Fibroblast of the conjunctiva (primary cell): ENCODE results near the gene TFF2.

Experiments used
- DNase-seq: peaks from one replicate; pipeline ENCODE4 v3.0.0-alpha.2; 2010; ENCODE audit warnings: low read depth

TFF2 gene

GRCh38 chr21:42366292-42367010 is 15.7 kb upstream of the TFF2 start, which contains the start of gene TFF1:
TSS of gene TFF1 (minus strand) at chr21:42366535. CDS start at chr21:42366495, 40 bp downstream.
- no peak for DNase-seq

- no peak for DNase-seq
Observed at GRCh38 chr21:42365770-42366169, 15.0 kb upstream of the TFF2 start.

GRCh38 chr21:42364304-42364865 is 13.6 kb upstream of the TFF2 start:
- no peak for DNase-seq

DNA sequence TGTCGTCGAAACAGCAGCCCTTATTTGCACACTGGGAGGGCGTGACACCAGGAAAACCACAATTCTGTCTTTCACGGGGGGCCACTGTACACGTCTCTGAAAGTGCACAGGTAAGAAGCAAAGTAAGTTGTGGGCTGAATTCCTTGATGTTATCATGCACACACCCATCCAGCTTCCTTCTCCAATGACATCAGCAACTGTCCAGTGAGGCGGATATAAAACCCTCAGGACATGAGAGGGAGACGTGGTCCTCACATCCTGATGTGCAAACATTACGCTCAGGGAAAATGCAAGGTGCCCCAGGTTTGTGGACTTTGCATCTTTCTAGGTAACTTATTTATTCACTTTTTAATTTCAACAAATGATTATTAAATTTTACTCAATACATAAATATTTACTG is 12.5 kb upstream of the TFF2 start:
- DNase-seq = no peak

DNA sequence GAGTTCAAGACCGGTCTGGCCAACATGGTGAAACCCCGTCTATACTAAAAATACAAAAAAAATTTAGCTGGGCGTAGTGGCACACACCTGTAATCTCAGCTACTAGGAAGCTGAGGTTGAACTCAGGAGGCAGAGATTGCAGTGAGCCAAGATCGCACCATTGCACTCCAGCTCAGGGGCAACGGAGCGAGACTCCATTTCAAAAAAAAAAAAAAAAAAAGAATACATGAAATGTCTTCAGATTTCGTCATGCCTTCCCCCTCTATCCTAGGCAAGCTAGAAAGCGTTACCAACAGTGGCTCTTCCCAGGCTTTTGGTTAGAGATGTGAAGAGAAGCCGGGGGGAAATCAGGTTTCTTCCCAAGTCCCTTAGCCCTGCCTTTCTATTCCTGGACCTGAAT is 11.9 kb upstream of the TFF2 start:
- no peak for DNase-seq

- DNase-seq = no peak
Observed at GRCh38 chr21:42362198-42362597, 11.4 kb upstream of the TFF2 start.

DNA sequence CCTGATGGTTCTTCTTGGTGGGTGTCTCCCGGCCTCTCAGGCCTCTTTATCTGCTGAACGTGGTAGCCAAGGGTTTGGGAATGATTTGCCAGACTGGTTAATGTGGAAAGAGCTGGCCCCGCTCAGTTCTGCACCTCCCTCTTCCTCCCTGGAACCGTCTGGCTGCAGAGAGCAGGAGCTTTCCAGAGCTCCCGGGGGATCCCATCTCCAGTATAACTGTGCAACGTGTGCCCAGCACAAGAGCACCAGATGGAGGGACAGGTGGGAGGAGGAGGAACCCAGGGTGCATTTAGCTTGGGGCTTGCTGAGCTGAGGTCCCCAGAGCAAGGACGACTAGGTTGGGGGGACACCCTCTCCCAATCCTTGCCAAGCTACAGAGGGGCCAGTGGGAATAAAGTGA is 10.5 kb upstream of the TFF2 start:
- no peak for DNase-seq

DNA sequence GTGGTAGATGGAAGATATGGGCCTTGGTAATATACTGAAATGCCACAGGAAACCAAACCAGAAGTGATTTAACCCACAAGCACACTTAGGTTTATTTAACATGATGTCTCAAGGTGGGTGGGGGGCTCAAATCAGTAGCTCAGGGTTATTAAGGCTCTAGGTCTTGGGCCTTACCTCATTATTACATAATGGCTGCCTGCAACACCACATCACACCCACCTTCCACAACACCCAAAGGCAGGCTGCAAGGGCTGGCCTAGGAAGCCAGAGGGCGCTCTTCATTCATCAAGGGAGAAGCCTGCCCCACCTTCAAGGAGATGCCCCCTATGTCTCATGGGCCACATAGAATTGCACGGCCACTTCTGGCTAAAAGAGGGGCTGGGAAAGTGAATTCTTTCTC is 9.5 kb upstream of the TFF2 start:
- DNase-seq = no peak

DNA sequence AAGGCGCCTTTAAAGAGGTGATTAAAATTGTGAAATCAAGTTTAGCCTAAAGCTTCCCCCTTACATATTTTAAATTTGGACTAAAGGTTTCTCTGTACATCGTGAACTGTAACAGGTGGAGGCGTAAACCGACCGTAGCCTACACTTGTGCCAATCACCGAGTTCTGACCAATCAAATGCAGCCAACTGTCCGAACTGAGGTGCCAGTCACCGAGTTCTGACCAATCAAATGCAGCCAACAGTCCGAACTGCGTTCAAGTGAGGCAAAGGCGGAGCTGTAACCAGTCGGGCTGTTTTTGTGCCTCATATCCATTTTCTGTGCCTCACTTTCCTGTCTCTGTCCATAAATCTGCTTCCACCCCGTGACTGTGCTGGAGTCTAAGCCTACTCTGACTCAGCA is 8.1 kb upstream of the TFF2 start:
- DNase-seq = no peak

GRCh38 chr21:42358261-42358660 is 7.5 kb upstream of the TFF2 start:
- DNase-seq = no peak

DNA sequence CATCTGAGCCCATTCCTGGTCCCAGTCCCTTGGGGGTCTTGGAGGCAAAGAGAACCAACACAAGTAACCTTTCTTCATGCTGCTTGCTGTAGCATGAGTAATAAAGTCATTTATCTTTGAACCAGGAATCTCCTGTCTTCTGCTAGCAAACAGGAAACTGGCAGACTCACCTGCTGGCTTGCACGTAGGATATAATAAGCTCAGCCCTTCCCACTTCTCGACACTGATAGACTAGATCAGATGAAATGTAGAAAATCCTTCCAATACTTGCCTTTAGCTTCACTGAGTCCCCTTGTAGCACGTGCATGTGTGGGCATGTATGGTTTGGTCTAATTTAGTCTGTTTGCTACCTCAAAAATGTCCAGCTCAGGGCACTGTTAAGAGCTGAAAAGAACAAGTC is 6.5 kb upstream of the TFF2 start:
- DNase-seq = no peak

DNA sequence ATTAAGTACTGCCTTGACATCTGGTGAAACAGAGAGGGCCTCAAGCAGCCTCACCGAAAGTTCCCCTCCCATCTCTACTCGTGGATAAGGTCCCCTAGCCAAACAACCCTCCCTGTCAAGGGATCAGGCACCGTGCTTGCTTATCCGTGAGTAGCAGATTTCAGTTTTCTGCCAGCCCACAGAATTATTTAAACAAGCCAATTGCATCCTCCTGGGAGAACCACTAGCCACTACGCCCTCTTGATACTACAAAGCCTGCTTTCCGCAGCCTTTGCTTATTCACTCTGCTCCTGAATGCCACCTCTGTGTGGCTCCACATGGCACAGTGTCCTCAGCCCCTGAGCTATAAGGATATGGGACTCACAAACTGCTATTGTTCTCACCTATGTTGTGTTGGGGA is 5.9 kb upstream of the TFF2 start:
- no peak for DNase-seq

- DNase-seq = no peak
Observed at GRCh38 chr21:42356046-42356445, 5.3 kb upstream of the TFF2 start.

DNA sequence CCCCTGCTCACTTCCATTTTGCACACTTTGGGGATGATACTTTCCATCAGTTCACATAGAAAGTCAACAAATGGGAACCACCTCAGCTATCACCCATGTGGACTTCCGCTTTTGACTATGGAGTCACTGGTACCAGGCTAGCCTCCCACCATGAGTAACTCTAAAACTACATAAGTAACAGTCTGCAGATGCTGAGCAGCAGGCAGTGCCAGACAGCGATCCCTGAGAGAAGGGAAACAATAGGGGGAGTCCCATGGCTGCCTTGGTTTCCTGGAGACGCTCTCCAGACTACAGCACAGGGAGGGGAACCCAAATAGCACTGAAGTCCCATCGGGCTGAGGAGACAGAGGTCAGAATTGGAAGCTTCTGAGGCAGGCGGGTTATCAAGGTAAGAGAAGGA is 2.8 kb upstream of the TFF2 start:
- no peak for DNase-seq

DNA sequence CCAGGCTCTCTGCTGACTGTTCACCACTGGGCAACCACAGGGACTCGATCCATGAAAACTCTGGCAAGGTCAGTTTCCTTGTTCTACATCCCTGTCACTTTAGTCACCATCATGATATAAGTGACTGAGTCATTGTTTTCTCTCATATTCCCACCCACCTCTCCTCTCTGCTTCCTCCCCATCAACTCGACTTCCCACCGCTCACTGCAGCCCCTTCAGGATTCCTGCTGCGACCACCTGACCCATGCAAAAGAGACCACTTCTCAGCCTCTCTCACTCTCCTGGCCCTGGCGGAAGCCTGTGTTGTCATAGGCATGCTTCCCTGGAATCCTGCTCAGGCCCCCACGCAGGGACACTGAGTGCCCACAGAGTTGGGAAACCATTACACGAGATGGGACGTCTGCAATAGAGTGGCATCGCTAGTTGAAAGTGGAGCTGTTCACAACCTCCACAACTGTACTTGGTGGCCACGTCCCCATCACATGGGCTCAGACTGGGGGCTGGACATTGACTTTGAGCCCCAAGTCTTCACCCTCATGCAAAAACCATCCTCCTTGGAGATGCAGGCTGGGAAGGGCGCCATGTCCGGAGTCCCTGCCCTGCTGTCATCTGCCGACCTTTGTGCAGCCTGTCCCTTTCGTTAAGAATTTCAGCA is 1.8 kb upstream of the TFF2 start:
- DNase-seq = no peak

DNA sequence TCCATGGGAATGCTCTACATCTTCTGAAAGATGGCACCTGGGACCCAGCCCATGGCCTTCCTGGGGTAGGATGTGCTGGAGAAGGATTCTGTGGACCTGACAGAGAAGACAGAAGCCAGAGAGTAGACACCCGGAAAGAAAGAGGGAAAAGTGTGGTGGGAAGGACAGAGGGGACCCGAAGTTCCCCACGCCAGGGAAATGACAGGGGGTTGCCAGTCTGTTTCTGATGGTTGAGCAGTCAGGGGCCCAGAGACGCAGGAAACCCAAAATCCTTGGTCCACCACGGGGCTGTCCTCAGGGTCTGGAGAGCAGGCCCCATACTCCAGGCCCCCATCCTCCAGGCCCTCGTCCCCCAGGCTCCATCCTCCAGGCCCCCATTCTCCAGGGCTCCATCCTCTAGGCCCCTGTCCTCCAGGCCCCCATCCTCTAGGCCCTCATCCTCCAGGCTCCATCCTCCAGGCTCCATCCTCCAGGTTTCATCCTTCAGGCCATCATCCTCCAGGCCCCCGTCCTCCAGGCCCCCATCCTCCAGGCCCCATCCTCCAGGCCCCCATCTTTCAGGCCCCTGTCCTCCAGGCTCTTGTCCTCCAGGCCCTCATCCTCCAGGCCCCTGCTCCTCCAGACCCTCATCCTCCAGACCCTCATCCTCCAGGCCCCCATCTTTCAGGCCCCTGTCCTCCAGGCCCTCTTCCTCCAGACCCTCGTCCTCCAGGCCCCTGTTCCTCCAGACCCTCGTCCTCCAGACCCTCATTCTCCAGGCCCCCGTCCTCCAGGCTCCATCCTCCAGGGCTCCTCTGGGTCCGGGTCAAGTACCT is 1.0 kb upstream of the TFF2 start:
- no peak for DNase-seq

GRCh38 chr21:42350318-42350910 is 380 bp downstream of the TFF2 start:
- no peak for DNase-seq

DNA sequence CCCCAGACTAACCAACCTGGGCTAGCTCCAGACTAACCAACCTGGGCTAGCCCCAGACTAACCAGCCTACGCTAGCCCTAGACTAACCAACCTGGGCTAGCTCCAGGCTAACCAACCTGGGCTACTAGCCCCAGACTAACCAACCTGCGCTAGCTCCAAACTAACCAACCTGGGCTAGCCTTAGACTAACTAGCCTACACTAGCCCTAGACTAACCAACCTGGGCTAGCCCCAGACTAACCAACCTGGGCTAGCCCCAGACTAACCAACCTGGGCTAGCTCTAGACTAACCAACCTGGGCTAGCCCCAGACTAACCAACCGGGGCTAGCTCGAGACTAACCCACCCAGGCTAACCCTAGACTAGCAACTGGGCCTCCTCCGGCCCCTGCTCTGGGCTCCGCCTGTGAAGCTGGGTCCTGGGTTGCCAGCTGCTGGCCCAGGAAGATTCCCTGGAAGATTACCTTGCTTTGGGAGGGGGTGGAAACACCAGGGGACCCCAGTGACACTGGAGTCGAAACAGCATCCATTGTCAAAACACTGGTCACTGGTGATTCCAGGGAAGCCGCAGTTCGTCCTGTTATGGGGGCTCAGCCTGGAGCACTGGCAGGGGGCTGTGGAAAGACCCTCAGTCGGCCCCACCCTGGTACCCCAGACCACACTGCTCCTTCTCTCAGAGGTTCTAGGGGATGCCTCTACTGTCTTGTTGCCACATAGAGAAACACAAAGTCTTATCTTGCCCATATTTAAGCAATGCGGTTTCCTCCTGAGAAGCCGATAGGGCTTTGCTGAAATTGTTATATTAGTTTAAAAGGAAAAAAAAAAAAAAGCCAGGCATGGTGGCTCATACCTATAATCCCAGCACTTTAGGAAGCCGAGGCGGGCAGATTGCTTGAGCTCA is 1.1 kb downstream of the TFF2 start:
- no peak for DNase-seq

GRCh38 chr21:42348762-42349161 is 2.0 kb downstream of the TFF2 start:
- no peak for DNase-seq

- DNase-seq = no peak
Observed at GRCh38 chr21:42347601-42348327, 3.0 kb downstream of the TFF2 start.
